WI38 (cell line): ENCODE data around the gene VMP1.

ENCODE experiments used
- H3K4me3 ChIP-seq: 2 replicates; pipeline ENCODE4 v1.5.1; 2011; ENCODE audit warnings: low read depth, mild to moderate bottlenecking, control low read depth, low read length
- CTCF ChIP-seq: IDR thresholded peaks from 2 replicates; pipeline ENCODE4 v1.5.1; 2012; ENCODE audit warnings: low read depth, mild to moderate bottlenecking, control low read depth, low read length

VMP1 gene

DNA sequence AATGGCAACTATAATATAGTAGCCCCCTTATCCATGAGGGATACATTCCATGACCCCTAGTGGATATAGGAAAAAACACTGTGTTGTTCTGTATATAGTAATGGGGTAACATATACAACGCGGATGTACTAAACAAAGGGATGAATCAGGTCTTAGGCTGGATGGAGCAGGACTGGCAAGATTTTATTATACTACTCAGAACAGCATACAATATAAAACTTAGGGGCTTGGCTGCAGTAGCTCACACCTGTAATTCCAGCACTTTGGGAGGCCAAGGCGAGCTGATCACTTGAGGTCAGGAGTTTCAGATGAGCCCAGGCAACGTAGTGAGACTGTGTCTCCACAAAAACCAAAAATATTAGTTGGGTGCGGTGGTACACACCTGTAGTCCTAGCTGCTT lies 26.8 kb downstream of the VMP1 start:
- H3K4me3 ChIP-seq: no peak overlapping the region
- no peak for TF ChIP-seq CTCF

- H3K4me3 ChIP-seq: no peak overlapping the region
- TF ChIP-seq CTCF: no peak
Measured at GRCh38 chr17:59737324-59737723, 29.9 kb downstream of the VMP1 start.

DNA sequence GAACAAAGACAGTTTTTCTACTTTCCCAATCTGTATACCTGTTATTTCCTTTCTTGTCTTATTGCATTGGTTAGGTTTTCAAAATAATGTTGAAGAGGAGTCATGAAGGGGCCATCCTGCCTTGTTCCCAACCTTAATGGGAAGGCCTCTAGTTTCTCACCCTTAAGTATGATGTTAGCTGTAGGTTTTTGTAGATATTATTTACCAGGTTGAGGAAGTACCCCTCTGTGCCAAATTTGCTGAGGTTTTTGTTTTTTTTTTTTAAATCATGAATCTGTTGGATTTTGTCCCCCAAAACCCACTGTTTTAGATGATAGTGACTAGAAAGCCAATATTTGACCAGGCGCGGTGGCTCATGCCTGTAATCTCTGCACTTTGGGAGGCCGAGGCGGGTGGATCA lies 36.4 kb downstream of the VMP1 start:
- no peak for TF ChIP-seq CTCF

GRCh38 chr17:59745040-59745439 lies 37.6 kb downstream of the VMP1 start:
- no peak overlapping the region for H3K4me3 ChIP-seq
- no peak for TF ChIP-seq CTCF

More for the DNA sequence above, 36.4 kb downstream of the VMP1 start:
- no peak overlapping the region for H3K4me3 ChIP-seq

GRCh38 chr17:59746849-59747445 lies 39.5 kb downstream of the VMP1 start:
- peak; percentile 21; the same call in 1 of the 2 replicates for TF ChIP-seq CTCF
- no peak overlapping the region for H3K4me3 ChIP-seq

DNA sequence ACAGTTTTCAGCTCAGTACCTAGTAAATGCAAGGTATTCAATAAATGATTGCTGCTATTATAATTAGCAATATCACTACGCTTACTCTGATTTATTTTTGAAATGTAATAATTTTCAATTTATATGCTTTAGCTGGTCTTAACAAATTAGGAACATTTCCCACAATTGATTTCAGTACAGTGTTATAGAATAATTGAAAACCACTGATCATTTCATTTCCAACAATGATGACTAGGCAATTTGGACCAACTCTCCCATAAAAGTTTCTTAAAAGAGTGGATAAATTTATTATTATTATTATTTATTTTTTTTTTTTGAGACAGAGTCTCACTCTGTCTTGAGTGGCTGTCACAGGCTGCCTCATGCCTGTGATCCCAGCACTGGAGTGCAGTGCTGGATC lies 41.1 kb downstream of the VMP1 start:
- no peak for TF ChIP-seq CTCF
- no peak overlapping the region for H3K4me3 ChIP-seq

DNA sequence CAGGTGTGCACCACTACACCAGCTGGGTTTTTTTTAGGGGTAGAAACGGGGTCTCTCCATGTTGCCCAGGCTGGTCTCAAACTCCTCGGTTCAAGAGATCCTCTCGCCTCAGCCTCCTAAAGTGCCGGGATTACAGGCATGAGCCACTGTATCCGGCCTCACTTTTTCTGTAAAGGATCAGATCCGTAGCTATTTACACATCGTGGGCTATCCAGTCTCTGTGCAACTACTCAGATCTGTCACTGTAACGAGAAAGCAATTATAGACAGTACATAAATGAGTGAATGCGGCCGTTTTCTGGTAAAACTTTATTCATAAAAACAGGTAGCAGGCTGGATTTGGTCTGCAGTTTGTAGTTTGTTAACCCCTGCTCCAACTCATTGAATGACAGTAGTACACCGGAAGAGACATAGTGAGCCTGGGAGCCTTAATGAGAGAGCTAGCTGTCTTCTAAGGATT lies 44.5 kb downstream of the VMP1 start:
- TF ChIP-seq CTCF: no peak
- no peak overlapping the region for H3K4me3 ChIP-seq
